ENCODE measurements around the gene PDZRN3. TPM values are rescaled to one million over a fixed set of nuclear protein-coding genes. Genes with fewer than 3 reads are reported as not detected.

Gene PDZRN3
- total RNA-seq, 1 experiment from 2014 or later: not detected

GRCh38 chr3:73383470-73384049 is 241.2 kb downstream of the PDZRN3 start:
- H3K4me1 ChIP-seq (ENCODE audit: control insufficient read depth, insufficient read depth, low read length): no peaks in the 10 kb centered on the region
- no peak for TF ChIP-seq CTCF (IDR thresholded peaks at IDR 0.05)
- no peak for TF ChIP-seq SIN3A (IDR thresholded peaks at IDR 0.05; ENCODE audit: borderline replicate concordance, insufficient read depth, low read depth, low read length)
- no peak for TF ChIP-seq REST (IDR thresholded peaks at IDR 0.05; ENCODE audit: insufficient read depth in 1 of 2, low read depth in 2 of 2, low read length in 1 of 2)
- TF ChIP-seq TCF7L2 (IDR thresholded peaks at IDR 0.05; ENCODE audit: low read depth, low read length): no peak
- no peak for TF ChIP-seq POLR2AphosphoS5 (IDR thresholded peaks at IDR 0.05; ENCODE audit: low read depth, low read length)
- no peaks in the 10 kb centered on the region for H3K36me3 ChIP-seq (ENCODE audit: control insufficient read depth, insufficient read depth, low read length)
- no peak for ATAC-seq
- no peak overlapping the region for H3K27ac ChIP-seq (ENCODE audit: low read length)
- H3K4me3 ChIP-seq (ENCODE audit: low read depth in 2 of 2, low read length in 2 of 2): no peak overlapping the region
- no peaks in the 10 kb centered on the region for H3K27me3 ChIP-seq (ENCODE audit: control insufficient read depth, insufficient read depth, low read length)
- POLR2A ChIA-PET: no interaction called here
- in situ Hi-C loops (cut with HindIII; ENCODE audit: low pct_unique_long_range_greater_than_20kb, low sequenced_read_pairs) (no loop called here), intact Hi-C loops (cut with micrococcal nuclease; ENCODE audit: unreplicated experiment) (no loop called here)
- CTCF ChIA-PET: no interaction called here
- DNase-seq (ENCODE audit: low read depth, low spot score): no peak
- BruUV-seq (replicated peaks): no TSS peak
- H3K9me3 ChIP-seq (ENCODE audit: control insufficient read depth, insufficient read depth, low read depth, low read length): no peaks in the 10 kb centered on the region

GRCh38 chr3:73381551-73381950 is 243.2 kb downstream of the PDZRN3 start:
- intact Hi-C loops (cut with micrococcal nuclease; ENCODE audit: unreplicated experiment) (no loop called here), in situ Hi-C loops (cut with HindIII; ENCODE audit: low pct_unique_long_range_greater_than_20kb, low sequenced_read_pairs) (no loop called here)
- Histone ChIP-seq H3K4me1 (ENCODE audit: control insufficient read depth, insufficient read depth, low read length) (no peaks in the 10 kb centered on the region), H3K9me3 (ENCODE audit: control insufficient read depth, insufficient read depth, low read depth, low read length) (no peaks in the 10 kb centered on the region), H3K4me3 (ENCODE audit: low read depth in 2 of 2, low read length in 2 of 2) (no peak overlapping the region), H3K36me3 (ENCODE audit: control insufficient read depth, insufficient read depth, low read length) (no peaks in the 10 kb centered on the region), H3K27me3 (ENCODE audit: control insufficient read depth, insufficient read depth, low read length) (no peaks in the 10 kb centered on the region), H3K27ac (ENCODE audit: low read length) (no peak overlapping the region)
- ChIA-PET CTCF (no interaction called here), POLR2A (no interaction called here)
- BruUV-seq (replicated peaks): no TSS peak
- no peak for TF ChIP-seq POLR2AphosphoS5 (IDR thresholded peaks at IDR 0.05; ENCODE audit: low read depth, low read length)
- no peak for TF ChIP-seq SIN3A (IDR thresholded peaks at IDR 0.05; ENCODE audit: borderline replicate concordance, insufficient read depth, low read depth, low read length)
- no peak for TF ChIP-seq CTCF (IDR thresholded peaks at IDR 0.05)
- TF ChIP-seq TCF7L2 (IDR thresholded peaks at IDR 0.05; ENCODE audit: low read depth, low read length): no peak
- TF ChIP-seq REST (IDR thresholded peaks at IDR 0.05; ENCODE audit: insufficient read depth in 1 of 2, low read depth in 2 of 2, low read length in 1 of 2): no peak
- ATAC-seq: no peak
- no peak for DNase-seq (ENCODE audit: low read depth, low spot score)
